Adrenal gland (tissue), 12 donors: ENCODE measurements around the gene TPPP3. TPM values are rescaled to one million over a fixed set of nuclear protein-coding genes. Genes with fewer than 3 reads are reported as not detected.
"Not testable (repeated sequence)": the region's sequence is repeated elsewhere in the genome, so short reads cannot be mapped to it uniquely, and the experiment has no call there.

Experiments
- DNase-seq, 7 donors: peaks; one replicate each; pipeline ENCODE4 v3.0.0-alpha.2; 2019 to 2020
- H3K27ac ChIP-seq, 5 donors: fragments of 200-600 bp; sonication (generic) in 4 of 5; 1 replicate in 3 of 5; 2 replicates in 2 of 5; pipeline versions ENCODE4 v1.5.1 to v1.8.0; 2016 to 2020; ENCODE audit warnings: mild to moderate bottlenecking in 1 of 5
- H3K27me3 ChIP-seq: fragments of 200-600 bp; 2 replicates; pipeline ENCODE4 v1.8.0; 2021
- H3K36me3 ChIP-seq, 2 donors: fragments of 200-600 bp; replicated peaks in 1 of 2; 1 replicate in 1 of 2; 2 replicates in 1 of 2; pipeline versions ENCODE4 v1.5.1 to v1.8.0; 2018 to 2022
- H3K4me1 ChIP-seq, 2 donors: fragments of 200-600 bp; replicated peaks in 1 of 2; 1 replicate in 1 of 2; 2 replicates in 1 of 2; pipeline versions ENCODE4 v1.5.1 to v1.8.0; 2018 to 2021
- H3K4me3 ChIP-seq, 4 donors: fragments of 200-600 bp; sonication (generic) in 3 of 4; one replicate each; pipeline ENCODE4 v1.5.1; 2016 to 2018
- H3K9me3 ChIP-seq, 3 donors: fragments of 200-600 bp; sonication (generic) in 1 of 3; replicated peaks in 1 of 3; 1 replicate in 2 of 3; 2 replicates in 1 of 3; pipeline versions ENCODE4 v1.5.1 to v1.8.0; 2016 to 2021
- POLR2A ChIP-seq, 2 donors: fragments of 450-650 bp; IDR thresholded peaks; one replicate each; pipeline ENCODE4 v1.6.1; 2017; ENCODE audit warnings: antibody characterized with exemption in 2 of 2, mild to moderate bottlenecking in 2 of 2, moderate library complexity in 1 of 2
- WGBS, 4 donors: extraction: QIAGEN DNeasy Blood & Tissue Kit in 2 of 4; methylation state at CpG; one replicate each; pipeline versions ENCODE4 v1.1.5 to v1.1.7; 2013 to 2017; 5-methylcytosine and 5-hydroxymethylcytosine counted together
- intact Hi-C, 2 donors: fragments of 100-400 bp; cut with DNase I; formaldehyde crosslinking; loops; one replicate each; pipeline versions ENCODE4 v1.14.1 to v1.15.0; 2022 to 2023
- polyA plus RNA-seq, 3 donors: library from polyadenylated mRNA; stranded (reverse); fragments of 200-250 nt in 2 of 3; fragments of 350-450 nt in 1 of 3; fragmentation: Illumina TruSeq in 1 of 3; extraction: RNeasy Lipid Tissue Mini Kit (QIAGEN cat#74804) in 1 of 3; gene quantifications; one replicate each; pipeline ENCODE4 v1.2.3, GENCODE V29; 2013 to 2014
- total RNA-seq, 9 donors: library from RNA; depleted of rRNA in 4 of 9; stranded (reverse); fragments of >200 nt in 4 of 9; fragments of 120-200 nt in 1 of 9; fragmentation: NEBNext Ultra II Directional in 1 of 9; extraction: Animal tissue kit (Norgen Biotek cat#: 25700) in 1 of 9; gene quantifications; one replicate each; pipeline versions ENCODE4 v1.1.0 to v1.2.4, GENCODE V29; 2013 to 2023
- TF ChIP-seq, protein P1 (sequence below), 6 experiments: fragments of 450-650 bp in 4 of 6; fragments of 200-600 bp in 2 of 6; sonication (generic) in 1 of 6; IDR thresholded peaks; 1 replicate in 5 of 6; 2 replicates in 1 of 6; pipeline versions ENCODE4 v1.5.1 to v1.8.0; 2016 to 2021; ENCODE audit warnings: antibody characterized with exemption in 6 of 6, mild to moderate bottlenecking in 2 of 6, moderate library complexity in 1 of 6
- donor health status: healthy with polysubstance abuse.
- donor health status: Bipolar disorder and iron deficiency.
- donor health status: DM: yes; HTN: yes; CAD: no.
- donor health status: DM: no; HTN: no; CAD: no.
- donor health status: DM: no; HTN: no; CAD: no.
- donor health status: DM: yes; HTN: yes; CAD: no.

The TPPP3 gene
- total and polyA plus RNA-seq, 12 donors: 1.1 to 22.7 (median 7.5) TPM; not detected in 1

DNA sequence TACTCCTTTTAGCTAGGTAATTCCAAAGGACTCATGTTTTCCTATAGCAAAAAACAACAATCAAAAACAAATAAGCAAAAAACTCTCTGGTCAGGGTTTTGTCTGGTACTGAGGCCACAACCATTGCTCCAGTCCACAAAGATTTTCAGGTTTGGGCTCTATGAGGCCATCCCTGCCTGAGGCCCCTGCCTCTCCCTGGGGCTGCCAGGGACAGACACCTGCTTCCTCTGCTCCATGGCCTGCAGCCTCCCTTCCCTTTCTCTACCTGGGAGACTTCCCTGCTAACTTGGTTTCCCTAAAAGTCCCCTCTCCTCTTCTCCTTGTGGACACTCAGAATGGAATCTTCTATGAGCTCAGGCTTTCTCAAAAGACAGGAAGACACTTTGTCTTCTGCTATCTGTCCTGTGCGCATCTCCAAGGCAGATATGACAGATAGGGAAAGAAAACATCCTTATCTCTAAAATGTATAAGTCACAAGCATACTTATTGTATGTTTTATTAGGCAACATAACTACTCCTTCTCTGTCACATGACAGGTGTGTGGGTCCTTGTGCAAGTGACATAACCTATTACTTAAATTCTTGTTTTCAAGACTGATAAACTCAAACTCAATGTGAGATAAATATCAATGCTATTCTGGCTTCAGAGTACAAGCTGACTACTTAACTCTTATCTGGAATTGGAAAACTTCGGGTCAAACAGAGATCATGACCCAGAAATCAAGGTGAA lies 24.2 kb upstream of the TPPP3 start:
- no peak overlapping the region for H3K4me3 ChIP-seq
- DNase-seq: no peak
- intact Hi-C loops: no loop called here
- no peak overlapping the region for H3K27ac ChIP-seq
- 60 to 69% (median 66%) methylated on average over 2 of the region's 2 CpGs for WGBS, 4 donors
- H3K4me1 ChIP-seq: peaks cover 16 to 20% of the 10 kb centered on the region in 2 donors
- no peak for TF ChIP-seq POLR2A (IDR thresholded peaks at IDR 0.05)
- TF ChIP-seq, protein P1, sequence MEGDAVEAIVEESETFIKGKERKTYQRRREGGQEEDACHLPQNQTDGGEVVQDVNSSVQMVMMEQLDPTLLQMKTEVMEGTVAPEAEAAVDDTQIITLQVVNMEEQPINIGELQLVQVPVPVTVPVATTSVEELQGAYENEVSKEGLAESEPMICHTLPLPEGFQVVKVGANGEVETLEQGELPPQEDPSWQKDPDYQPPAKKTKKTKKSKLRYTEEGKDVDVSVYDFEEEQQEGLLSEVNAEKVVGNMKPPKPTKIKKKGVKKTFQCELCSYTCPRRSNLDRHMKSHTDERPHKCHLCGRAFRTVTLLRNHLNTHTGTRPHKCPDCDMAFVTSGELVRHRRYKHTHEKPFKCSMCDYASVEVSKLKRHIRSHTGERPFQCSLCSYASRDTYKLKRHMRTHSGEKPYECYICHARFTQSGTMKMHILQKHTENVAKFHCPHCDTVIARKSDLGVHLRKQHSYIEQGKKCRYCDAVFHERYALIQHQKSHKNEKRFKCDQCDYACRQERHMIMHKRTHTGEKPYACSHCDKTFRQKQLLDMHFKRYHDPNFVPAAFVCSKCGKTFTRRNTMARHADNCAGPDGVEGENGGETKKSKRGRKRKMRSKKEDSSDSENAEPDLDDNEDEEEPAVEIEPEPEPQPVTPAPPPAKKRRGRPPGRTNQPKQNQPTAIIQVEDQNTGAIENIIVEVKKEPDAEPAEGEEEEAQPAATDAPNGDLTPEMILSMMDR (IDR thresholded peaks at IDR 0.05): no peak
- H3K9me3 ChIP-seq: no peaks in the 10 kb centered on the region
- H3K36me3 ChIP-seq: no peaks in the 10 kb centered on the region
- H3K27me3 ChIP-seq: no peaks in the 10 kb centered on the region

DNA sequence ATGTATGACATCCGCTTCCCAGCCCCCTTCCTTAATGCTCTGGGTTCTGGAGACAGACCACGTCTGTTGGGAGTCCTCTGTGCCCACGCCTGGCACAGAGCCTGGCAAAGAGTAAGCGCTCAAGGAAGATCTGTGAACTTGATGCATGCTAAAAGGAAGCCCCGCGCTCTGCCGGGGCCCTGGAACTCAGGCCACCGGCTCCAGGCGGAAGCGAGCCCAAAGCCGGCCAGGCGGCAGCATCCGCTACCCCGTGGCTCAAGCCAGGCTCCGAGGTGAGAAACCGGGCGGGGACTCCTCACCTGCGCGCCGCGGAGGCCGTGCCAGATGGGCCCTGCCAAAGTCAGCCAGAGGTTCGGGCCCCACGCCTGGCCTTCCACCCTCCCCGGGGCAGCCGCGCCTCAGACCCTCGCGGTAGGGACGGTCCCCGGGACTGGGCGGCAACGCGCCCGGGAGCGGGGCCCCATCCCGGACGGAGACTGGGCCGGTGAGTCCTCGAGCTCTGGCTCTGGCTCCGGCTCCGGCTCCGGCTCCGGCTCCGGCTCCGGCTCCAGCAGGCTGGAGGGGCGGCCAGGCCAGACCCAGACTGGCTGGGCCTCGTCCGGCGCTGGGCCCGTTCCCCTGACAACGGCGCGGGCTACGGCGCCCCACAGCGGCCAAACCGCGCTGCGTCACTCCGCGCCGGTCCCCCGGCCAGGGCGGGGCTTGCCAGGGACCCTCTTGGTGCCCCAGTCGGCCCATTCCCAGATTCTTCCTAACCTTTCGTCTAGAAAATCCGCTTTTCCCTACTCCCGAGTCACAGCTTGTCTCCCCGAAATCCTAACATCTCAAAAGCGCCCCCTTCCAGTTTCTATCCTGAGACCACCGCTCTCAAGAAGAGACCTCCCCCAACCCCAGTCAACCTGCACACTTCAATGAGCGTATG lies 22.8 kb upstream of the TPPP3 start, which contains the start of gene ZDHHC1:
Gene ZDHHC1 (minus strand): TSS at position 606 of the 922 bp plus-strand sequence. CDS start 8,702 bp downstream, outside the sequence.
- DNase-seq: peak in 6 of 7 donors; percentile 66 to 81 (median 74)
- WGBS, 4 donors: 1 to 4% (median 2%) methylated on average over 24 to 73 of the region's 73 CpGs
- H3K4me1 ChIP-seq: peaks cover 16 to 20% of the 10 kb centered on the region in 2 donors
- H3K36me3 ChIP-seq: no peaks in the 10 kb centered on the region
- H3K27ac ChIP-seq: peak within 1 kb of the TSS in 4 of 5 donors; percentile 45 to 74 (median 56)
- intact Hi-C loops: no loop called here
- no peaks in the 10 kb centered on the region for H3K27me3 ChIP-seq
- H3K9me3 ChIP-seq: no peaks in the 10 kb centered on the region
- TF ChIP-seq, protein P1 (IDR thresholded peaks at IDR 0.05): peak in 5 of 6 experiments; percentile 17 to 47 (median 28)
- TF ChIP-seq POLR2A (IDR thresholded peaks at IDR 0.05): peak; percentile 38 to 60
- peak within 1 kb of the TSS in 3 of 4 donors; percentile 64 to 75 (median 71) for H3K4me3 ChIP-seq

DNA sequence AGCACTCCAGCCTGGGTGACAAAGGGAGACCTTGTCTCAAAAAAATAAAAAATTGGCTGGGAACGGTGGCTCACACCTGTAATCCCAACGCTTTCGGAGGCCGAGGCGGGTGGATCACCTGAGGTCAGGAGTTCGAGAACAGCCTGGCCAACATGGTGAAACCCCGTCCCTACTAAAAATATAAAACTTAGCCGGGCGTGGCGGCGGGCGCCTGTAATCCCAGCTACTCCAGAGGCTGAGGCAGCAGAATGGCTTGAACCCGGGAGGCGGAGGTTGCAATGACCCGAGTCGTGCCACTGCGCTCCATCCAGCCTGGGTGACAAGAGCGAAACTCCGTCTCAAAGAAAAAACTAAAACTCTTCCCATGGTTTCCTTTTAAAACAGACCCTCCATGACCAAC lies 22.1 kb upstream of the TPPP3 start:
- 90 to 93% (median 92%) methylated on average over 16 to 19 of the region's 19 CpGs for WGBS, 4 donors
- H3K36me3 ChIP-seq, H3K27me3 ChIP-seq, DNase-seq, intact Hi-C loops, H3K9me3 ChIP-seq: not testable (repeated sequence)
- Histone ChIP-seq H3K4me3 (peak overlapping the region in 3 of 4 donors; percentile 64 to 75 (median 71)), H3K4me1 (peaks cover 16 to 20% of the 10 kb centered on the region in 2 donors), H3K27ac (peak overlapping the region in 3 of 5 donors; percentile 52 to 74 (median 59))

DNA sequence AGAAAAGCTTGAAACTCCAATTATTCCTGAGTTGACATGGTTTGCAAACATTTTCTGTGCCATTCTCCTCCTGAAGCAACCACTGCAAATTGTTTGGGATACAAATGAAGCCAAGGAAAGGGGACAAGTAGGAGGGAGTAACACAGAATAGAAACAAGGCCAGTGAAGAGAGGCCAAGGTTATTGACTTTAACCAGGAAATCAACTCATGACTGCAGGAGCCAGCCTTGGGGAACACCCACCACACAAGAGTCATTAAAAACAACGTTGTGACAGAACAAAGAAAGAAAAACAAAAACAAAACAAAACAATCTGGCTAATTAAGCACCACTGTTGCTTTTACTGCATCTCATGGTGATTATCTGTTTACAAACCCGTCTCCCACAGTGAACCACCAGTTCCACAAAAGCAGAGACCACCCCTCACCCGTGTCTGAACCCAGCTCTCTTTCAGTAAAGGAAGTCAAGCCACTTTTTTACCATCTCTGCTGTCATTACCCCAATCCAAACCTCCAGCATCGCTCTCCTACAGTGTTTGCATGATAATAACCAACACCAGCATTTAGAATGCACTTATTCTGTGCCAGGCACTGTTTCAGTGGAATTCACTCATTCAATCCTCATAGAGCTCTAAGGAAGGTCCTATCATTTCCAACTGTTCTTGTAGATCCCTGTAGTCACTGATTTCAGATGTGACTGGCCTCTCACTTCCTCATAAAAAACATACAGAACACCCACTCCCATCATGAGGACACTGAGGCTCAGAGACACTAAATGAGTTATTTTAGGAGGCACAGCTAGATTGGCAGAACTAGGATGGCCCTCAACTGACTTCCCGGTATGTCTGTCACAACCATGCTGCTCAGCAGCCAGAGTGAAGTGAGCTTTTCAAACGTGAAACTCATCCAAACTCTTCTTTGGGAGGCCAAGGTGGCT lies 20.9 kb upstream of the TPPP3 start:
- DNase-seq: peak in 1 of 7 donors; percentile 48
- H3K36me3 ChIP-seq: no peaks in the 10 kb centered on the region
- H3K4me3 ChIP-seq: no peak overlapping the region
- no peaks in the 10 kb centered on the region for H3K9me3 ChIP-seq
- intact Hi-C loops: no loop called here
- H3K27ac ChIP-seq: peak overlapping the region in 3 of 5 donors; percentile 21 to 64 (median 45)
- no peaks in the 10 kb centered on the region for H3K27me3 ChIP-seq
- peaks cover 16 to 20% of the 10 kb centered on the region in 2 donors for H3K4me1 ChIP-seq
- TF ChIP-seq, protein P1 (IDR thresholded peaks at IDR 0.05): no peak
- TF ChIP-seq POLR2A (IDR thresholded peaks at IDR 0.05): no peak
- 37 to 45% (median 43%) methylated on average over 6 of the region's 6 CpGs for WGBS, 4 donors
